GM12878 (cell line): Measurements from ENCODE around the gene NAP1L1.

Experiments
- CTCF ChIP-seq, 3 experiments: IDR thresholded peaks in 2 of 3; conservative IDR thresholded peaks in 1 of 3; 2 replicates each; pipeline ENCODE4 v1.5.1; 2011; ENCODE audit warnings: low read depth in 3 of 3, low read length in 3 of 3, mild to moderate bottlenecking in 3 of 3, control low read depth in 2 of 3, moderate library complexity in 2 of 3, inconsistent platforms in 1 of 3, mixed read lengths in 1 of 3; ENCODE audit not compliant: control insufficient read depth in 2 of 3, insufficient read depth in 1 of 3; ENCODE audit errors: extremely low read depth in 1 of 3
- E2F8 ChIP-seq: fragments of 450-650 bp; IDR thresholded peaks from 2 replicates; pipeline ENCODE4 v1.6.1; 2018; ENCODE audit warnings: mild to moderate bottlenecking, low read depth, moderate library complexity; ENCODE audit not compliant: partially characterized antibody
- IRF3 ChIP-seq: fragments of 450-650 bp; IDR thresholded peaks from 2 replicates; pipeline ENCODE4 v1.6.1; 2014; ENCODE audit warnings: mild to moderate bottlenecking
- JUND ChIP-seq: IDR thresholded peaks from 2 replicates; pipeline ENCODE4 v1.6.1; 2012; ENCODE audit warnings: low read depth, mild to moderate bottlenecking, low read length, improper control_type of control experiment, moderate library complexity
- KAT2A ChIP-seq: conservative IDR thresholded peaks from 2 replicates; pipeline ENCODE4 v1.6.1; 2011; ENCODE audit warnings: low read depth, low read length; ENCODE audit not compliant: control insufficient read depth
- NFXL1 ChIP-seq: fragments of 450-650 bp; IDR thresholded peaks from 2 replicates; pipeline ENCODE4 v1.6.1; 2017; ENCODE audit warnings: antibody characterized with exemption, mild to moderate bottlenecking, borderline replicate concordance
- RCOR1 ChIP-seq: conservative IDR thresholded peaks from 2 replicates; pipeline ENCODE4 v1.6.1; 2012; ENCODE audit warnings: low read depth, low read length, improper control_type of control experiment
- SIX5 ChIP-seq: IDR thresholded peaks from 2 replicates; pipeline ENCODE4 v1.6.1; 2011; ENCODE audit warnings: mild to moderate bottlenecking, low read depth, low read length, moderate library complexity; ENCODE audit not compliant: severe bottlenecking
- SREBF2 ChIP-seq: IDR thresholded peaks from 2 replicates; pipeline ENCODE4 v1.6.1; 2012; ENCODE audit warnings: mild to moderate bottlenecking, low read length
- TCF3 ChIP-seq: IDR thresholded peaks from 2 replicates; pipeline ENCODE4 v1.6.1; 2012; ENCODE audit warnings: low read depth, mild to moderate bottlenecking, low read length, borderline replicate concordance; ENCODE audit not compliant: insufficient read depth

GRCh38 chr12:76033081-76034011 is 51.1 kb downstream of the NAP1L1 start:
- TF ChIP-seq SREBF2, result no peak
- no peak for TF ChIP-seq JUND
- no peak for TF ChIP-seq E2F8
- TF ChIP-seq CTCF (IDR thresholded peaks at IDR 0.05 in 2 of 3, conservative IDR thresholded peaks at IDR 0.05 in 1 of 3; ENCODE audit: control insufficient read depth in 2 of 3, extremely low read depth in 1 of 3, insufficient read depth in 1 of 3, low read depth in 3 of 3, low read length in 3 of 3), result no peak
- no peak for TF ChIP-seq KAT2A
- no peak for TF ChIP-seq SIX5
- no peak for TF ChIP-seq RCOR1
- no peak for TF ChIP-seq NFXL1
- no peak for TF ChIP-seq IRF3
- no peak for TF ChIP-seq TCF3
